DOHH2 (cell line): Measurements from ENCODE around the gene LRRC2.

Experiments used
- H3F3A ChIP-seq: fragments of 200-600 bp; sonication (generic), shearing (Covaris generic); 2 replicates; pipeline ENCODE4 v1.6.0; 2016; ENCODE audit warnings: antibody characterized with exemption, mild to moderate bottlenecking; ENCODE audit not compliant: control insufficient read depth, insufficient read depth
- H3K27ac ChIP-seq: fragments of 200-600 bp; sonication (generic); 2 replicates; pipeline ENCODE4 v1.5.1; 2014; ENCODE audit warnings: low read depth, mild to moderate bottlenecking, low read length, moderate library complexity
- H3K27me3 ChIP-seq: fragments of 200-600 bp; sonication (generic); 2 replicates; pipeline ENCODE4 v1.6.1; 2014; ENCODE audit warnings: mild to moderate bottlenecking, low read length, mixed read lengths; ENCODE audit not compliant: control insufficient read depth
- H3K36me3 ChIP-seq: fragments of 200-600 bp; sonication (generic); 2 replicates; pipeline ENCODE4 v1.6.1; 2014; ENCODE audit warnings: mild to moderate bottlenecking, low read length, moderate library complexity, mixed read lengths; ENCODE audit not compliant: control insufficient read depth
- H3K4me1 ChIP-seq: fragments of 200-600 bp; sonication (generic); 2 replicates; pipeline ENCODE4 v1.6.1; 2014; ENCODE audit warnings: mild to moderate bottlenecking, low read length, mixed read lengths; ENCODE audit not compliant: control insufficient read depth
- H3K4me2 ChIP-seq: fragments of 200-600 bp; sonication (generic); 2 replicates; pipeline ENCODE4 v1.6.0; 2014; ENCODE audit warnings: mild to moderate bottlenecking, low read length, moderate library complexity
- H3K4me3 ChIP-seq: fragments of 200-600 bp; sonication (generic); 2 replicates; pipeline ENCODE4 v1.5.1; 2014; ENCODE audit warnings: mild to moderate bottlenecking, low read length, mixed read lengths
- H3K79me2 ChIP-seq: fragments of 200-600 bp; sonication (generic); 2 replicates; pipeline ENCODE4 v1.6.1; 2014; ENCODE audit warnings: mild to moderate bottlenecking, low read length, mixed read lengths; ENCODE audit not compliant: control insufficient read depth
- H3K9me2 ChIP-seq: fragments of 200-600 bp; sonication (generic); replicated peaks from 2 replicates; pipeline ENCODE4 v1.6.1; 2014; ENCODE audit warnings: mild to moderate bottlenecking, low read length, mixed read lengths; ENCODE audit not compliant: control insufficient read depth
- H3K9me3 ChIP-seq: fragments of 200-600 bp; sonication (generic); 2 replicates; pipeline ENCODE4 v1.6.1; 2014; ENCODE audit warnings: antibody characterized with exemption, low read length, mixed read lengths; ENCODE audit not compliant: control insufficient read depth, insufficient read depth
- H4K20me1 ChIP-seq: fragments of 200-600 bp; sonication (generic); 2 replicates; pipeline ENCODE4 v1.6.0; 2014; ENCODE audit warnings: low read depth, mild to moderate bottlenecking, antibody characterized with exemption, low read length, moderate library complexity; ENCODE audit not compliant: control insufficient read depth, insufficient read depth
- CTCF ChIP-seq: fragments of 200-600 bp; sonication (generic); IDR thresholded peaks from one replicate; pipeline ENCODE4 v1.5.1; 2014; ENCODE audit warnings: antibody characterized with exemption, mild to moderate bottlenecking, low read depth, low read length; ENCODE audit not compliant: poor library complexity, severe bottlenecking
- EZH2phosphoT487 ChIP-seq: fragments of 200-600 bp; sonication (generic); IDR thresholded peaks from 2 replicates; pipeline ENCODE4 v1.6.1; 2017; ENCODE audit warnings: borderline replicate concordance, mild to moderate bottlenecking, antibody characterized with exemption, low read length, moderate library complexity, mixed read lengths

LRRC2 gene

GRCh38 chr3:46477145-46477544 lies 89.0 kb downstream of the LRRC2 start:
- no peaks in the 10 kb centered on the region for H3K9me2 ChIP-seq
- H3K4me2 ChIP-seq = no peak overlapping the region
- no peaks in the 10 kb centered on the region for H3K79me2 ChIP-seq
- no peaks in the 10 kb centered on the region for H3K36me3 ChIP-seq
- no peak overlapping the region for H3K27ac ChIP-seq
- H3K4me1 ChIP-seq = no peaks in the 10 kb centered on the region
- H3K27me3 ChIP-seq = peaks cover 45% of the 10 kb centered on the region
- no peaks in the 10 kb centered on the region for H3F3A ChIP-seq
- TF ChIP-seq EZH2phosphoT487 = no peak
- no peak for TF ChIP-seq CTCF
- no peaks in the 10 kb centered on the region for H3K9me3 ChIP-seq
- no peaks in the 10 kb centered on the region for H4K20me1 ChIP-seq
- no peak overlapping the region for H3K4me3 ChIP-seq

- no peaks in the 10 kb centered on the region for H3K4me1 ChIP-seq
- peaks cover 44% of the 10 kb centered on the region for H3K27me3 ChIP-seq
- H3K36me3 ChIP-seq = no peaks in the 10 kb centered on the region
- no peaks in the 10 kb centered on the region for H3K79me2 ChIP-seq
- no peaks in the 10 kb centered on the region for H4K20me1 ChIP-seq
- TF ChIP-seq CTCF (no peak), EZH2phosphoT487 (no peak)
- no peak overlapping the region for H3K27ac ChIP-seq
- no peak overlapping the region for H3K4me3 ChIP-seq
- H3K9me2 ChIP-seq = no peaks in the 10 kb centered on the region
- H3K9me3 ChIP-seq = no peaks in the 10 kb centered on the region
- H3K4me2 ChIP-seq = no peak overlapping the region
- H3F3A ChIP-seq = no peaks in the 10 kb centered on the region
These were observed 93.4 kb downstream of the LRRC2 start for GRCh38 chr3:46472736-46473135.

GRCh38 chr3:46471371-46471914 lies 94.7 kb downstream of the LRRC2 start:
- H3K9me3 ChIP-seq = no peaks in the 10 kb centered on the region
- H3K36me3 ChIP-seq = no peaks in the 10 kb centered on the region
- no peaks in the 10 kb centered on the region for H4K20me1 ChIP-seq
- no peaks in the 10 kb centered on the region for H3K4me1 ChIP-seq
- no peak overlapping the region for H3K4me3 ChIP-seq
- H3K79me2 ChIP-seq = no peaks in the 10 kb centered on the region
- no peak overlapping the region for H3K27ac ChIP-seq
- peaks cover 32% of the 10 kb centered on the region for H3K27me3 ChIP-seq
- no peaks in the 10 kb centered on the region for H3F3A ChIP-seq
- no peak overlapping the region for H3K4me2 ChIP-seq
- TF ChIP-seq CTCF (no peak), EZH2phosphoT487 (no peak)
- H3K9me2 ChIP-seq = no peaks in the 10 kb centered on the region
